AG09309 (cell line): Measurements from ENCODE around the gene ZC2HC1C.
"Not testable (repeated sequence)": the region's sequence is repeated elsewhere in the genome, so short reads cannot be mapped to it uniquely, and the experiment has no call there.

Source experiments
- DNase-seq: peaks from one replicate; pipeline ENCODE4 v3.0.0-alpha.2; 2010; ENCODE audit warnings: low read depth
- H3K4me3 ChIP-seq: 2 replicates; pipeline ENCODE4 v1.5.1; 2011; ENCODE audit warnings: mild to moderate bottlenecking, low read depth, low read length, moderate library complexity; ENCODE audit not compliant: control insufficient read depth
- TF ChIP-seq, protein P1 (sequence below): IDR thresholded peaks from 2 replicates; pipeline ENCODE4 v1.5.1; 2011; ENCODE audit warnings: mild to moderate bottlenecking, low read depth, low read length, inconsistent platforms; ENCODE audit not compliant: insufficient read depth, control insufficient read depth; ENCODE audit errors: missing control alignments

ZC2HC1C gene

DNA sequence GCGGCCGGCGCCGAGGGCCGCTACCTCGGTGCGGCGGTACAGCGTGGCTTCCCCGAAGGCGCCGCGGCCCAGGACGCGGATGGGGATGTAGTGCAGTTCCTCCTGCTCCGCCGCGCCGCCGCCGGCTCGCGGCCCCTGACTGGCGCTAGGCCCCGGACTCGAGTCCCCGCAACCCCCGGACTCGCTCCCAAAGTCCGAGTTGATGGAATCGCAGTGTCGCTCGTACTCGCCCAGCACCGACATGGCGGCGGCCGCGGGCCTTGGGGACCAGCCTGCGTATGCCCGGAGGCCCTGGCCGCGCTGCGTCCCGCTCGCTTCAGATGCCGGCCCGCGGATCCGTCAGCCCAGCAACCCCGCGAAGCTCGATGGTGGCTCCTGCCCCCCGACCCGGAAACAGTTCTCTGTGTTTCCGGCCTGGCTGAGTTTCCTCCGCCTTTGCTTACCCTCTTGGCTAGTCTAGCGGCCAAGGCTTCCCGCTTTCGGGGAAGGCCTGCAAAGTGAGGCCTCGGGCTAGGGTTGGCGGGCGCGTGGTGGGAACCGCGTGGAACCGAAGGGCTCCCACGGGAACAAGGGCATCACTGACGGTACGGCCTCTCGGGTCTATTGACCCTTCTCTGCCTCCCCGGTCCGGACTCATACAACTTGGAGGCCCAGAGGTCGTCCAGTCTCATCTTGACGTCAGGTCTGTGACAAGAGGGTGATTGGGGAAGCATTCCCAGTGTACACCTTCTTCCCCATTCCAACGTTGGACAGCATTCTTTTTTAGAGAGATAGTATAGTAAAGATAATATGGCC is 57.4 kb downstream of the ZC2HC1C start, which contains the start of gene NEK9:
TSS of gene NEK9 (minus strand) at position 370 of the 795 bp plus-strand sequence. CDS start at position 243, 127 bp downstream.
- TF ChIP-seq, protein P1, sequence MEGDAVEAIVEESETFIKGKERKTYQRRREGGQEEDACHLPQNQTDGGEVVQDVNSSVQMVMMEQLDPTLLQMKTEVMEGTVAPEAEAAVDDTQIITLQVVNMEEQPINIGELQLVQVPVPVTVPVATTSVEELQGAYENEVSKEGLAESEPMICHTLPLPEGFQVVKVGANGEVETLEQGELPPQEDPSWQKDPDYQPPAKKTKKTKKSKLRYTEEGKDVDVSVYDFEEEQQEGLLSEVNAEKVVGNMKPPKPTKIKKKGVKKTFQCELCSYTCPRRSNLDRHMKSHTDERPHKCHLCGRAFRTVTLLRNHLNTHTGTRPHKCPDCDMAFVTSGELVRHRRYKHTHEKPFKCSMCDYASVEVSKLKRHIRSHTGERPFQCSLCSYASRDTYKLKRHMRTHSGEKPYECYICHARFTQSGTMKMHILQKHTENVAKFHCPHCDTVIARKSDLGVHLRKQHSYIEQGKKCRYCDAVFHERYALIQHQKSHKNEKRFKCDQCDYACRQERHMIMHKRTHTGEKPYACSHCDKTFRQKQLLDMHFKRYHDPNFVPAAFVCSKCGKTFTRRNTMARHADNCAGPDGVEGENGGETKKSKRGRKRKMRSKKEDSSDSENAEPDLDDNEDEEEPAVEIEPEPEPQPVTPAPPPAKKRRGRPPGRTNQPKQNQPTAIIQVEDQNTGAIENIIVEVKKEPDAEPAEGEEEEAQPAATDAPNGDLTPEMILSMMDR = no peak
- H3K4me3 ChIP-seq = peak within 1 kb of the TSS; percentile 60
- DNase-seq = no peak

DNA sequence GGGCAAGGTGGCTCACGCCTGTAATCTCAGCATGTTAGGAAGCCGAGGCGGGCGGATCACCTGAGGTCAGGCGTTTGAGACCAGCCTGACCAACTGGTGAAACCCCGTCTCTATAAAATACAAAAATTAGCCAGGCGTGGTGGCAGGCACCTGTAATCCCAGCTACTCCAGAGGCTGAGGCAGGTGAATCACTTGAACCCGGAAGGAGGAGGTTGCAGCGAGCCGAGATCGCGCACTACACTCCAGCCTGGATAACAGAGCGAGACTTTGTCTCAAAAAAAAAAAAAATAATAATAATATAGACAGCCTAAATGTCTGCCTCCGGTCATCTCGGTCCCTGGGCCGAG is 58.0 kb downstream of the ZC2HC1C start:
- peak overlapping the region; percentile 60 for H3K4me3 ChIP-seq
- DNase-seq = not testable (repeated sequence)

DNA sequence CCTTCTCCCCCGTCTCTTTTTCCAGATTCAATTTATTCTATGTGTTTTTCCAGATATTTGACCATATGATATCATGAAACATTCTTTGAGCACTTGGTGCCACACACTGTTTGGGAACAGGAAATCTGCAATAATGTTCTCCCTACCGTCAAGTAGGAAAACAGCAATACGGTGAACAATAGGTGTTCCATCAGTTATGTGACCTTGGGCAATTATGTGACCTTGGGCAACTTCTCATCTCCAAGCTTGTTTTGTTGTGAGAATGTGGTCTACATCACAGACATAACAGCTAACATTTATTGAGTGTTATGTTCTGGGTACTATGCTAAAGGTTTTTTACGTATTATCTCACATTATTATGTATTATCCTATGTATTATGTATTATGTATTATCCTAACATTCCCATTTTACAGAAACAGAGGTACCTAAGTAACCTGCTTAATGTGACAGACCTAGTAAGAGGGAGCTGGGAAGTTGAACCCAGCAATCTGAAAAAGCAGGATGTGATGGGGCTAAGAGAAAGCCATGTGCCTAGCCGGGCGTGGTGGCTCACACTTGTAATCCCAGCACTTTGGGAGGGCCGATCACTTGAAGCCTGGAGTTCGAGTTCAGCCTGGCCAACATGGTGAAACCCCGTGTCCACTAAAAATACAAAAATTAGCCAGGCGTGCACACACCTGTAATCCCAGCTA is 58.6 kb downstream of the ZC2HC1C start:
- DNase-seq = no peak
- H3K4me3 ChIP-seq = no peak overlapping the region
- TF ChIP-seq, protein P1 = no peak

DNA sequence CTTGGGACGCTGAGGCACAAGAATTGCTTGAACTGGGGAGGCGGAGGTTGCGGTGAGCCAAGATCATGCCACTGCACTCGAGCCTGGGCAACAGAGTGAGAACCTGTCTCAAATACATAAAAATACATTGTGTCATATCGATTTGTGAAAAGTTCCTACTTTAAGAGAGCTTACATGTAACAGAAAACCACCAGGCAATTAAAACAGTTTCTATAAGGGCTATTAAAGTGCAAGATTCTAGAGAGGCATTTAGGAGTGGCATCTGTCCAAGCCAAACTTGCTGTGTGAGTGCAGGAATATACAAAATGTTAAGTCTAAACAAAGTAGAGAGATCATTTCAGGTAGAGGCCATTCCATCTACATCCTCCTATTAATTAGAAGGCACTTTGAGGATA is 59.2 kb downstream of the ZC2HC1C start:
- no peak for DNase-seq
- no peak overlapping the region for H3K4me3 ChIP-seq
- TF ChIP-seq, protein P1 = no peak
